Activated CD4-positive, alpha-beta memory T cell treated with anti-CD3 and anti-CD28 coated beads, Interleukin-2, amount 10 ng/mL, durations not matched to agents 7 days and 5 days (primary cell): Measurements from ENCODE around the gene NCDN. TPM values are rescaled to one million over a fixed set of nuclear protein-coding genes. Genes with fewer than 3 reads are reported as not detected.
A peak's percentile ranks its signal among the peaks of the same experiment; 100 is the strongest.

Experiments used
- CTCF ChIA-PET: fragments of 350-600 bp; sonication (Branson Sonifier 250); formaldehyde crosslinking; loops from one replicate; lab custom pipeline; 2021; ENCODE audit warnings: antibody characterized with exemption, inconsistent platforms; lab: Charles Lee
- POLR2A ChIA-PET: fragments of 350-600 bp; sonication (Branson Sonifier 250); formaldehyde crosslinking; loops from one replicate; lab custom pipeline; 2021; ENCODE audit warnings: antibody characterized with exemption; lab: Charles Lee
- DNase-seq: peaks from one replicate; pipeline ENCODE4 v3.0.0-alpha.2; 2020
- H3K27ac Mint-ChIP-seq: one replicate; pipeline ENCODE4 v1.8.0; 2021; ENCODE audit warnings: mild to moderate bottlenecking, mixed read lengths
- H3K27me3 Mint-ChIP-seq: one replicate; pipeline ENCODE4 v1.8.0; 2021; ENCODE audit warnings: mixed read lengths
- H3K36me3 Mint-ChIP-seq: one replicate; pipeline ENCODE4 v1.8.0; 2021; ENCODE audit warnings: low read depth, mixed read lengths
- H3K4me1 Mint-ChIP-seq: one replicate; pipeline ENCODE4 v1.8.0; 2021; ENCODE audit warnings: mixed read lengths
- H3K4me3 Mint-ChIP-seq: one replicate; pipeline ENCODE4 v1.8.0; 2021; ENCODE audit warnings: mild to moderate bottlenecking, mixed read lengths
- H3K9me3 Mint-ChIP-seq: one replicate; pipeline ENCODE4 v1.8.0; 2021; ENCODE audit warnings: mixed read lengths
- total RNA-seq, 2 experiments: library from RNA; stranded (reverse); gene quantifications; one replicate each; pipeline ENCODE4 v1.2.3, GENCODE V29; 2021

Gene NCDN
- total RNA-seq, 2 experiments from 2014 or later: 25.6 to 27.8 TPM

GRCh38 chr1:35555601-35556477 lies 1.8 kb upstream of the NCDN start:
- Mint-ChIP-seq H3K4me1 (peaks cover 46% of the 10 kb centered on the region), H3K36me3 (peaks cover 26% of the 10 kb centered on the region), H3K27me3 (no peaks in the 10 kb centered on the region), H3K9me3 (no peaks in the 10 kb centered on the region), H3K27ac (peak overlapping the region; percentile 75), H3K4me3 (peak overlapping the region; percentile 95)
- no peak for DNase-seq
- ChIA-PET POLR2A (interaction anchor here (0.9 to 5.3 kb wide), 13 partner anchors 9 to 476 kb away, joined by 3 to 61 read pairs (median 5); partner anchors contain the start of genes CLSPN, SFPQ and ZMYM1), CTCF (interaction anchor here (0.5 to 2.9 kb wide), 11 partner anchors 9 to 327 kb away, joined by 3 to 45 read pairs (median 5); partner anchors contain the start of gene AGO1)

DNA sequence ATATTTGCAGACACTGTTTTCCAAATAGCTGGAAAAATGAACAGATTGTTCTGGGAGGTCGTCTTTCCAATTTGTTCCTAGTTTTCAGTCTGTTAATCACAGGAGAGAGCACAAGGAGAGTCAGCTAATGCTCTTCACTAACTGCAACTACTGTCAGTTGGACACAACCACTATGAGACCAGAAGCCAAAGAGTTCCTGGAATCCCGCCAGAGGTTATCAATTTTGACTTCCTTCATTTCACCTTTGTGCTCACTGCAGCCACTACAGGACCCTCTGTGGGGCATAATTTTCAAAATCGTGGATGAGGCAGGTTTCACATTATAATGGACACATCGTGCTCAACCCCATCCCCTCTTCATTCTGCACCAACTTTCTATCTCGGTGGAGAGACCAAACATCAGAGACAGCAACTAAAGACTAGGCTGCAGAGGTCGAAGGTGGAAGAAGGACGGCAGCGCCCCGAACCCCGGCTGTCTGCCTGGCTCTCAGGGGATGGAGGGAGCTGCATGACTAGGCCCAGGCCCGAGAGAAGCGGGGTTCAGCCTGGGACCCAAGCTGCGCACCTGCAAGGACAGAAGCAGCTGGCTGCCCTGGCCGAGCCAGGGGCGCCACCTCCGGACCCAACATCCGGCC lies 998 bp upstream of the NCDN start:
- H3K4me1 Mint-ChIP-seq: peaks cover 49% of the 10 kb centered on the region
- peak overlapping the region; percentile 95 for H3K4me3 Mint-ChIP-seq
- CTCF ChIA-PET: interaction anchor here (0.5 to 2.9 kb wide), 12 partner anchors 8 to 327 kb away, joined by 3 to 45 read pairs (median 4); partner anchors contain the start of genes AGO1 and TFAP2E
- POLR2A ChIA-PET: interaction anchor here (0.7 to 5.3 kb wide), 22 partner anchors 8 to 572 kb away, joined by 3 to 61 read pairs (median 4); partner anchors contain the start of genes CLSPN, SFPQ, ZMYM1 and ZMYM6
- H3K27me3 Mint-ChIP-seq: no peaks in the 10 kb centered on the region
- DNase-seq: no peak
- no peaks in the 10 kb centered on the region for H3K9me3 Mint-ChIP-seq
- peak overlapping the region; percentile 75 for H3K27ac Mint-ChIP-seq
- H3K36me3 Mint-ChIP-seq: peaks cover 27% of the 10 kb centered on the region

- CTCF ChIA-PET: interaction anchor here (1.0 to 2.9 kb wide), 8 partner anchors 7 to 326 kb away, joined by 3 to 45 read pairs (median 4); partner anchors contain the start of genes AGO1 and TFAP2E
- POLR2A ChIA-PET: interaction anchor here (0.7 to 5.3 kb wide), 22 partner anchors 9 to 573 kb away, joined by 3 to 61 read pairs (median 5); partner anchors contain the start of genes CLSPN, SFPQ, ZMYM1 and ZMYM6
- peaks cover 22% of the 10 kb centered on the region for H3K36me3 Mint-ChIP-seq
- no peaks in the 10 kb centered on the region for H3K27me3 Mint-ChIP-seq
- peaks cover 47% of the 10 kb centered on the region for H3K4me1 Mint-ChIP-seq
- H3K27ac Mint-ChIP-seq: peak within 1 kb of the TSS; percentile 94
- DNase-seq: no peak
- H3K9me3 Mint-ChIP-seq: no peaks in the 10 kb centered on the region
- peak within 1 kb of the TSS; percentile 95 for H3K4me3 Mint-ChIP-seq
Observed at GRCh38 chr1:35557118-35557610, 435 bp upstream of the NCDN start, which contains the start of gene KIAA0319L. KIAA0319L (minus strand) TSS chr1:35557403; CDS start chr1:35554491, 2,912 bp downstream.

DNA sequence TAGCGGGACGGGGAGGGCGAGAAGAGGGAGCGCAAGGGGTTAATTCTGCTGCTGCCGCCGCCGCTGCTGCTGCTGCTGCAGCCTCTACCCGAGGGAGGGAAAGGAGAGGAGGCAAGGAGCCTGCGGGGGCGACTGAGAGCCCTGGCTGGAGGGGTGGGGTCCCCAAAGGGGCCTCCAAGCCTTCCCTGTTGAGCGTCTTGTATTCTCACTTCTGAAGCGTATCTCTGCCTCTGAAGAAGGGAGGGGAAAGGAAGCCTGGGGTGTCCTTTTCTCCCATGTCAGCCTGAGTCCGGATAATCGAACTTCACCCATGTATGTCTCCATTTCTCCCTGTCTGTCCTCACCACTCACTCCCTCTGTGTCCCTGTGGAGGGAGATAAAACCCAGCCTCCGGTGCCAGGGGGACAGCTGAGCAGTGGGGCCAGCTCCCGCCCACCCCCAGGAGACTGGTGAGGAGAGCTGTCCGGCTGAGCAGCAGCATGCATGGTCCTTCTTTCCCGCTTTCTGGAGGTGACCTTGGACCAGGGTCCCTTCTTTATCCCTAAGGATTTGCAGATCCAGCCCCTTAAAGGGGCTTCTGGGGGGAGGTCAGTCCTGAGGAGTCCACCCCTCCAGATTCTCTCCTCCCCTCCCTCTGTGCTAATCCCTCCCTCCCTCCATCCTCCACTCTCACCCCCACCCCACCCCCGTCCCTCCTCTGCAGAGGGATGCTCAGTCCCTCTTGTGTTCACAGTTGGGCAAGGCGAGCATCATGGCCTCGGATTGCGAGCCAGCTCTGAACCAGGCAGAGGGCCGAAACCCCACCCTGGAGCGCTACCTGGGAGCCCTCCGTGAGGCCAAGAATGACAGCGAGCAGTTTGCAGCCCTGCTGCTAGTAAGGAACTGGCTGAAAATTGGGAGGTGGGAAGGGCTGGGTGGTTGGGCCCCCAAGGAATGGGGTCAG lies 1.0 kb downstream of the NCDN start:
- H3K27ac Mint-ChIP-seq: peak overlapping the region; percentile 94
- ChIA-PET POLR2A (interaction anchor here (0.8 to 5.3 kb wide), 9 partner anchors 14 to 366 kb away, joined by 3 to 61 read pairs (median 11); partner anchors contain the start of genes CLSPN, SFPQ and TFAP2E), CTCF (interaction anchor here (0.6 to 2.0 kb wide), 4 partner anchors 10 to 108 kb away, joined by 3 to 7 read pairs (median 4); no protein-coding TSS in a partner anchor)

GRCh38 chr1:35559317-35559944 lies 1.8 kb downstream of the NCDN start:
- POLR2A ChIA-PET: interaction anchor here (0.9 to 5.3 kb wide), 5 partner anchors 18 to 115 kb away, joined by 3 to 61 read pairs (median 23); no protein-coding TSS in a partner anchor

More for the DNA sequence above, 1.0 kb downstream of the NCDN start:
- Mint-ChIP-seq H3K27me3 (no peaks in the 10 kb centered on the region), H3K36me3 (peaks cover 14% of the 10 kb centered on the region), H3K4me1 (peaks cover 47% of the 10 kb centered on the region), H3K4me3 (peak overlapping the region; percentile 95), H3K9me3 (no peaks in the 10 kb centered on the region)
- no peak for DNase-seq

DNA sequence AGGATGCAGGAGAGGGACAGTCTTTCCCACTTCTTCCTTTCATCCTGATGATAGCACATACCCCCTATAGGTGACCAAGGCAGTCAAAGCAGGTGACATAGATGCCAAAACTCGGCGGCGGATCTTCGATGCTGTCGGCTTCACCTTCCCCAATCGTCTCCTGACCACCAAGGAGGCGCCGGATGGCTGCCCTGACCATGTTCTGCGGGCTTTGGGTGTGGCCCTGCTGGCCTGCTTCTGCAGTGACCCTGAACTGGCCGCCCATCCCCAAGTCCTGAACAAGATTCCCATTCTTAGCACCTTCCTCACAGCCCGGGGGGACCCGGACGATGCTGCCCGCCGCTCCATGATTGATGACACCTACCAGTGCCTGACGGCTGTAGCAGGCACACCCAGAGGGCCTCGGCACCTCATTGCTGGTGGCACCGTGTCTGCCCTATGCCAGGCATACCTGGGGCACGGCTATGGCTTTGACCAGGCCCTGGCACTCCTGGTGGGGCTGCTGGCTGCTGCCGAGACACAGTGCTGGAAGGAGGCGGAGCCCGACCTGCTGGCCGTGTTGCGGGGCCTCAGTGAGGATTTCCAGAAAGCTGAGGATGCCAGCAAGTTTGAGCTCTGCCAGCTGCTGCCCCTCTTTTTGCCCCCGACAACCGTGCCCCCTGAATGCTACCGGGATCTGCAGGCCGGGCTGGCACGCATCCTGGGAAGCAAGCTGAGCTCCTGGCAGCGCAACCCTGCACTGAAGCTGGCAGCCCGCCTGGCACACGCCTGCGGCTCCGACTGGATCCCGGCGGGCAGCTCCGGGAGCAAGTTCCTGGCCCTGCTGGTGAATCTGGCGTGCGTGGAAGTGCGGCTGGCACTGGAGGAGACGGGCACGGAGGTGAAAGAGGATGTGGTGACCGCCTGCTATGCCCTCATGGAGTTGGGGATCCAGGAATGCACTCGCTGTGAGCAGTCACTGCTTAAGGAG lies 2.9 kb downstream of the NCDN start:
- DNase-seq: no peak
- Mint-ChIP-seq H3K4me1 (peaks cover 42% of the 10 kb centered on the region), H3K36me3 (peaks cover 19% of the 10 kb centered on the region), H3K27ac (no peak overlapping the region), H3K27me3 (no peaks in the 10 kb centered on the region), H3K4me3 (no peak overlapping the region), H3K9me3 (no peaks in the 10 kb centered on the region)
- CTCF ChIA-PET: interaction anchor here (1.5 to 3.1 kb wide), 3 partner anchors 8 to 117 kb away, joined by 4 to 30 read pairs (median 7); no protein-coding TSS in a partner anchor
- POLR2A ChIA-PET: interaction anchor here (2.0 to 5.3 kb wide), 3 partner anchors 20 to 209 kb away, joined by 7 to 61 read pairs (median 23); partner anchors contain the start of gene CLSPN

More at GRCh38 chr1:35559317-35559944, 1.8 kb downstream of the NCDN start:
- Mint-ChIP-seq H3K4me3 (peak overlapping the region; percentile 19), H3K9me3 (no peaks in the 10 kb centered on the region), H3K36me3 (peaks cover 18% of the 10 kb centered on the region), H3K4me1 (peaks cover 50% of the 10 kb centered on the region), H3K27ac (peak overlapping the region; percentile 48), H3K27me3 (no peaks in the 10 kb centered on the region)
- CTCF ChIA-PET: interaction anchor here (0.6 to 2.0 kb wide), 5 partner anchors 9 to 108 kb away, joined by 3 to 7 read pairs (median 4); no protein-coding TSS in a partner anchor
- DNase-seq: no peak

- H3K36me3 Mint-ChIP-seq: peaks cover 19% of the 10 kb centered on the region
- H3K4me1 Mint-ChIP-seq: peaks cover 33% of the 10 kb centered on the region
- no peaks in the 10 kb centered on the region for H3K9me3 Mint-ChIP-seq
- peak overlapping the region; percentile 1 for H3K4me3 Mint-ChIP-seq
- POLR2A ChIA-PET: interaction anchor here (0.5 to 3.9 kb wide), 4 partner anchors 16 to 208 kb away, joined by 3 to 23 read pairs (median 5); partner anchors contain the start of gene CLSPN
- no peaks in the 10 kb centered on the region for H3K27me3 Mint-ChIP-seq
- H3K27ac Mint-ChIP-seq: no peak overlapping the region
- DNase-seq: no peak
- CTCF ChIA-PET: interaction anchor here (1.1 to 3.1 kb wide), 3 partner anchors 110 to 208 kb away, joined by 4 to 30 read pairs (median 4); partner anchors contain the start of gene CLSPN
Observed at GRCh38 chr1:35561297-35561971, 3.8 kb downstream of the NCDN start.

- DNase-seq: no peak
- Mint-ChIP-seq H3K36me3 (peaks cover 19% of the 10 kb centered on the region), H3K27ac (no peak overlapping the region), H3K9me3 (no peaks in the 10 kb centered on the region), H3K4me3 (no peak overlapping the region), H3K27me3 (no peaks in the 10 kb centered on the region), H3K4me1 (peaks cover 29% of the 10 kb centered on the region)
- POLR2A ChIA-PET: interaction anchor here (0.9 to 3.9 kb wide), 3 partner anchors 15 to 207 kb away, joined by 3 to 23 read pairs (median 7); partner anchors contain the start of gene CLSPN
- CTCF ChIA-PET: interaction anchor here (0.7 to 3.1 kb wide), 4 partner anchors 10 to 207 kb away, joined by 3 to 30 read pairs (median 4); partner anchors contain the start of gene CLSPN
Observed at GRCh38 chr1:35561972-35562680, 4.5 kb downstream of the NCDN start.

GRCh38 chr1:35563166-35563565 lies 5.6 kb downstream of the NCDN start:
- Mint-ChIP-seq H3K36me3 (peaks cover 16% of the 10 kb centered on the region), H3K4me1 (peaks cover 29% of the 10 kb centered on the region), H3K27ac (no peak overlapping the region), H3K27me3 (no peaks in the 10 kb centered on the region), H3K9me3 (no peaks in the 10 kb centered on the region), H3K4me3 (no peak overlapping the region)
- POLR2A ChIA-PET: interaction anchor here (3.9 kb wide), 1 partner anchor 112 kb away, joined by 23 read pairs; no protein-coding TSS in a partner anchor
- CTCF ChIA-PET: interaction anchor here (0.7 to 3.1 kb wide), 2 partner anchors 9 to 112 kb away, joined by 3 to 30 read pairs; no protein-coding TSS in a partner anchor
- no peak for DNase-seq
